Effector CD8-positive, alpha-beta T cell (primary cell): ENCODE data around the gene CSTB.

Experiments
- DNase-seq: peaks from one replicate; lab custom pipeline; 2025; lab: John Stamatoyannopoulos, UW

Gene CSTB

DNA sequence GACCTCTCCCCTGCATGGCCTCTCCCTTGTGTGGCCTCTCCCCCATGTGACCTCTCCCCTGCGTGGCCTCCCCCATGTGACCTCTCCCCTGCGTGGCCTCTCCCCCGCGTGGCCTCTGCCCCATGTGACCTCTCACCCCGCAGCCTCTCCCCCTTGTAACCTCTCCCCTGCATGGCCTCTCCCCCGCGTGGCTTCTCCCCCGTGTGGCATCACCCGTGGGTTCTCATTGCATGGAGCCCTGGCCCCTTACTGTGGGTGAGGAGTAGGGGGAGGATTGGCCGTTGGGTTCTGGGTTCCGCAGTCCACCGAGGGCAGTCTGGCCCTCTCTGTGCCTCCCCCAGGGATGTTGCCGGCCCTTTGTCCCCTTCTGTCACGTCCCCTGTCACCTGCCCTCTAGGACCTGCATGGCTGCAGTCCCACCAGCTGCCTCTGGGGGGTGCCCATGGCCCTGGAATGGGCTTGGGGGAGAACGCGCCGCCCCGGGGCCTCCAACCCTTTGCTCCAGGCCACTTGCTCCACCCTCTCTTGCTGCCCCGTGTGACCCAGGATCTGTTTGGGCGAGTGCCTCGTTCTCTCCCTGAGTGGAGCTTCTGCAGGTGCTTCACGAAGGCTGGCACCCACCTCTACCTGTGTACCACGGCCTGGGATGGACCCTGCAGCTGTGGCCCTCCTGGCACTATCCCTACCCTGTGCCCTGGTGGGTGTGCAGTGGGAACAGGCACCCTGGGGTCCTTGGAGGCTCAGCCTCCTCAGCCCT is 34.6 kb upstream of the CSTB start:
- DNase-seq = peak; percentile 89

DNA sequence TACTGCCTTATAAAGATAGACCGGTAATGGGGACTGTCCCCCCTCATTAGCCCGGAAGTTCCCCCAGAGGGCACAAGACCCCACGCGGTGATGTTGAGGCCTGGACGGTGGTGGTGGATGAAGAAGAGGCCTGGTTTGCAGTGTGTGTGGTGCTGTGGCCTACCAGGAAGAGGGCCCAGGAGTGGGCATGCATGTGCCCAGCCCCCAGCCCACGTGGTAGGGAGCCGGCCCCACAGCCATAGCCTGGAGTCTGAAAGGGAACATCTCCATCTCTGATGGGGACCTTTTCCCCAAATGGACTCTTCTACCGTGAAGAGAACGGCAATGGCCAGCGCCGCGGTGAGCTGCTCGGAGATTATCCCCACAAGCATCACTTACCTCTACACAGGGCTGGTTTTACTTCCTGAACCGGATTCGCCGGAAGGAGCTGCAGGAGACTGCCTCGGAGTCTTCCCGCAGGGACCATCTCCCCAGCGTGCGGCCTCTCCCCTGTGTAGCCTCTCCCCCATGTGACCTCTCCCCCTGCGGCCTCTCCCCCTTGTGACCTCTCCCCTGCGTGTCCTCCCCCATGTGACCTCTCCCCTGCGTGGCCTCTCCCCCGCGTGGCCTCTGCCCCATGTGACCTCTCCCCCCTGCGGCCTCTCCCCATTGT is 33.9 kb upstream of the CSTB start:
- no peak for DNase-seq

DNA sequence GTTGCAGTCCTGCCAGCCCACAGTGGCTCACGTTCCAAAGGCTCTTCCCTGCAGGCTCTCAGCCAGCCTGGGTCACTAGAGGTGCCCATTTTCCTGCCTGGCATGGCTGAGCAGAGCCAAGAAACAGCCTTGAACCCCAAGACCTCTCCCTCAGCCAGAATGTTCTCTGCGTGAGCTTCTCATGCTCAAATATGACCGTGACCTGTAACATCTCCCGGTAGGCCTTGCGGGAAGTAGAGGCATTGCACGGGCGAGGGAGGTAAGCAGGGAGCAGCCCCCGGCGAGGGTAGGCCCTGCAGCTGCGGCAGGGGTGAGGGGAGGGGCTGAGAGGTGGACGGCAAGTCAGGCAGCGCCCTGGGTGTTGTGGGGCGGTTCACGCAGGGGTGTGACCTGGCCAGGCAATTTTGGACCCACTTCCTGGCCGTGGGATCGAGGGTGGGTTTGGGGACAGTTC is 33.3 kb upstream of the CSTB start:
- DNase-seq = no peak

DNA sequence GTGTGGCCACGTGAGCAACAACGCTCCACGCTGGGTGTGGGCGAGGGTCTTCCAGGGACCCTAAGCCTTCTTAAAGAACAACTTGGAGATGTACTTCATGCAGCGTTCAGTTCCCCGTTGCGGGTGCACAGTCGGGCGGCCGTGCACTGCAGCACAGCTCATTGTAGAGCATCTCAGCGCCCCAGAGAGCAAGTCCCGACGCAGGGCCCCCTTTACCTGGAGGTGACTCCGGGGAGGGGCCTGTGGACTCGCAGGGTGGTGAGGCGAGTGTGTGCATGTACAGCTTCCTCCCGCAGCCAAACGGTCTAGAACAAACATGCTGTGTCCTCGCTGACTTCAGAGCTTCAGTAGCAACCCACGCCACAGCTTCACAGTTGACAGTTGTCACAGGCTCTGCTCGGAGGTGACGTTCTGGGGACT is 32.7 kb upstream of the CSTB start:
- DNase-seq = no peak

DNA sequence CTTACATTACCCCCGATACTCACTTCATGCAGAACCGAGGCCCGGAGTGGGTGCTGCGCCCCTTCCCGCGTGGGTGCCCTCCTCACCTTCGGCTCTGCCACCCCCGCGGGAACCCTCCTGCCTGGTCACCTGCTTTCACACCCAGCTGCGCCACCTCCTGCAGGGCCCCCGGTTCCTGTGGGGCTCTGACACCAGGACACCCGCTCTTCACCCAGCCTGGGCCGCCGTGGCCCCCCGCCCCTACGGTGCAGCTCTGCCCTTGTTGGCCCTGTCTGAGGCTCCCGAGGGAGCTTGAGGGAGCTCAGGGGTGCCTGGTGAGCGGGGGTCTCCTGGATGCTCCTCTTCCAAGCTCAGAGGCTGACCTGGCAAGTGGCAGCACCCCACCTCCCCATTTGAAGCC is 32.3 kb upstream of the CSTB start:
- DNase-seq = no peak

DNA sequence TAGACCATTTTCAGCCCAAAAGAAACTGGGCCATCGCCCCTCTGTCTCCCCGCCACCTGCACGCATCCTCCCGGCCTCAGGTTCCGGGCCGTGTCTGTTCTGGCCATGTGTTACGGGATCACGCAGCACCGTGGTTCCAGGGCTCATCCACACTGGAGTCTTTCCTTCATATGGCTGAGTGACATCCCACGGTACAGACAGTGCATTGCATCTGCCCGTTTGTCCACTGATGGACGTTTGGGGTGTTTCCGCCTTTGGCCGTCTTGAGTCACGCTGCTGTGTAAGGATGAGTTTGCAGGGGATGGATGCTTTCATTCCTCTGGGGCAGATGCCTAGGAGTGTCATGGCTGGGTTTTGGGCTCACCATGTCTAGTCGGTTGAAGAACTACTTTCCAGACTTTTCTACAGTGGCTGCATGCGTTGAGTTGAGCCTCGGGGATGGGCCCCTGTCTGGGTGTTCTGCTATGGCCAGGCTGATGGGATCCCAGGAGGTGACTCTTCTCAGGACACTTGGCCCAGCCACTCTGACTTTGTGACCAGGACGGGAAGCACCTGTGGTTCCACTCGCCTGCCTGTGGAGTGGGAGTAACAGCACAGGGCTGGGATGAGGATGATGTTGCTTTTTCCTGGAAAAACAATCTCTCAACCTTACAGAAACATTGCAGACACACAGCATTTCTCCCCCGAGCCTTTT is 30.1 kb upstream of the CSTB start:
- DNase-seq = no peak

DNA sequence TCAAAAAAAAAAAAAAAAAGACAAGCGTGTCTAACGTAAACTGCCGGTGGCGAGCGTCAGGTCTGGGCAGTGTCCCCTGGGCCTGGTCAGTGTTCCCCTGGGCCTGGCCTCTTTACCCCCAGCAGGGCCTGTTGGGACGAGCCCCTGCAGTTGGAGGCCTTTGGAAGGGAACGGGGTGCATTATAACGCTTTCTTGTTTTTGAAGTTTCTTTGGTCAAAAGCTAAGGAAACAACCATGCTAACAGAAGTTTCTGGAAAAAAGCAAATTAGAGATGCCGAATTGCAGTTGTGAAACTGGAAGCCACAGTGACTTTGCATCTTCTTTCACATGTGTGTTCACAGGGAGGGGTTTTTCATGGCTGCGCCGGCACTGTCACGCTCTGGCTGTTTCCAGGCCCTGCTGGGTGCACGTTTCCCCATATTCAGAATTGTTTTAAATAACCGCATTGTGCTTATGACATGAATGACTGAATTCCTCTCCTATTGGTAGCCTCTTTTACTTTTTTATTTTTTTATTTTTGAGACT is 29.2 kb upstream of the CSTB start:
- DNase-seq = no peak

DNA sequence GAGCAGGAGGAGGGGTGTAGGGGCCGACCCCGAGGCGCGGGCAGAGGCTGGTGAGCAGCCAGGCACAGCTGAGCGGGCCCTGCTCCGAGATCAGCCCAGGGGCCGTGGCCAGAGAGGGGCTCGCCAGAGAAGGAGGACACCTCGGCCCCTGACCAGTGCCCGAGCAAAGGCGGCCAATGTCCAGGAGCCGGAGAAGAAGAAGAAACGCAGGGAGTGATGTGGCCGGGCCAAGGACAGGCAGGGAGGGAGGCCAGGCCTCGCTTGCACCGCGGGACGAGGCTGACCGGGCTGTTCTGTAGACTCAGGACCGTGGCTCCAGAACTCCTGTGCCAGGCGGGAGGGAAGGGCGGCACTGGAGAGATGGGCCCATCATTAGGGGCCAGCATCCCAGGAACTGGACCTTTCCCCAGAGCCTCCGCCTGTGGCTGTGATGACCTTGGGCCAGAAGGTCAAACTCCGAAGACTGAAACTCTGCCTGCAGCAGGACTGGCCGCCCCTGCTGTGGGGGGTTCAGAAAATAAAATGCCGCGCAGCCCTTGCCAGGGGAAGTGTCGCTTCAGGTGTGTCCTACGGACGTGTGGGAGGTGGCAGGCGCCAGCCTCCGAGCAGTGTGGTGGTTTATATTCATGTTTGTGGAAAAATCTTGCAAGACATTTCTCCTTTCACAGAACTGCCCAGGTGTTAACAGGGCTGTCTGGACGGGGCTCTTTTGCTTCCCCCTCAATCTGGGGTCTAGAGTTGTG is 27.6 kb upstream of the CSTB start:
- DNase-seq = no peak

DNA sequence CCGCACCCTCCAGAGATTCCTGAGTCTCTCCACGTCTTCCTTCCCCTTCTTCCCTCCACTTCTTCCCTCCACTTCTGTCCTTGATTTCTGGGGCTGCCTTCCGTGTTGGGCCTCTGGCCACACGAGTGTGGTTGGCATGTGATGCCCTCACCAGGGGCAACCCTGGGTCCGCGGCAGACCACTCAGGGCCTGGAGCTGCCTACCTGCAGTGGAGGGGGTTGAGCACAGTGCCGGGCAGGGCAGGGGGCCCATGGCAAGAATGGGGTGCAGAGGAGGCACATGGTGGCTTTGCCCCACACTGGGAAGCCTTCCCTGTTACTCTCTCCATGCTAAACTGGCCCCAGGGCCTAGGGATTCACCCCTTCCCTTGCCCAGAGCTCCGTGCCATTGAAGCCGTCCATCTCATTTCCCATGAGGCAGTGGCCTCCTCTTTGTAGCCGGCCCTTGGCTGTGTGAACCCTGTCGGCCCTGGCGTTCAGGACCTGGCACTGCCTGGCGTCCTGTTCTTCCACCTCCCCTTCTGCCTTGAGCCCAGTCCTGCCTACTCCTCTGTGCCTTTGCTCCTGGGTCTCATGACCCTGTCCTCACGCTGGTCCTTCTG is 26.7 kb upstream of the CSTB start:
- no peak for DNase-seq

DNA sequence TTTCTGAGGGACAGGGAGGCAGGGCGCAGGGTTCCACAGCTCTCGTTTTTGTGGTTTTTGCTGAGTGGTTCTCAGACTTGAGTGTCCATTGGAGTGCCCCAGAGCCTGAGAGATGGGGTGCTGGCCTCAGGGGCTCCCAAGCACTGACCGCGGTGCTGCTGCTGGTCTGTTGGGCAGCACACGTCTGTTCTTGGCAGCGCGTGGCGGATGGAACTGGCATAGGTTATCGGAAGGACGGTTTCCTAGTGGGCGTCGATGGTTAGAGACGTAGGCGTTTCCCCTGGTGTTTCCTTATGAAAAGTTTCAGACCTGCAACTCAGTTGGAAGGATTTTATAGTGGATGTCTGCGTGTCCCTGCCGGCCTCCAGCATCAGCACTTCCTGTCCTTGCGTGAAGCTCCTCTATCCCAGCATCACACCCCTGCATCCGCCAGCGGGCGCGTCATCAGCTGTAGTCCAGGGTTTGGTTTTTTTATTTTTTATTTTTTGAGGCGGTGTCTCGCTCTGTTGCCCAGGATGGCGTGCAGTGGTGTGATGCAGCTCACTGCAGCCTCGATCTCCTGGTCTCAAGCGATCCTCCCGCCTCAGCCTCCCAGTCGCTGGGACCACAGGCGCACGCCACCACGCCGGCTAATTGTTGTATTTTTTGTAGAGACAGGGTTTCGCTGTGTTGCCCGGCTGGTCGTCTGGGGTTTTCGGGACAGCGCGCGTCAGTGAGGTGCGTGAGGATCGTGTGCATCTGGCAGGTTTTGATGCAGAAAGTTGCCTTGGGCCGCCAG is 25.1 kb upstream of the CSTB start:
- no peak for DNase-seq

DNA sequence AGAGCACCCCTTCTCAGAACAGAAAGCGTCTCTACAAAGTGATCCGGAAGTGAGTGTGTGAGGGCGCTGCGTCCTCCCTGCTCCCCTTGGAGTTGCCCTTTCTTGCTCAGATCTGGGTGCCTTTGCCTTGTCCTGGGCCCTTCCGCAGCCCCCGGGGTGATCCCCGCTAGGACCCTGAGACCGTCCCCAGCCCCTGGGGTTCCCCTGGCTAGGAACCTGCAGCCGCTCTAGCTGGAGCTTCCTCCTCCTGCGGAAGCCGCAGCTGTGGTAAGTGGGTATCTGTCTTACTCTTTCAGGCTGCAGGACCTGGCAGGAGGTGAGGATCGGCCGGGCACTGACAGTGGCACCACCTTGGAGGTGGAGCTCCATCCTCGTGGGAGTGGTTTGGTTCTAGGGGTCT is 24.5 kb upstream of the CSTB start:
- no peak for DNase-seq

DNA sequence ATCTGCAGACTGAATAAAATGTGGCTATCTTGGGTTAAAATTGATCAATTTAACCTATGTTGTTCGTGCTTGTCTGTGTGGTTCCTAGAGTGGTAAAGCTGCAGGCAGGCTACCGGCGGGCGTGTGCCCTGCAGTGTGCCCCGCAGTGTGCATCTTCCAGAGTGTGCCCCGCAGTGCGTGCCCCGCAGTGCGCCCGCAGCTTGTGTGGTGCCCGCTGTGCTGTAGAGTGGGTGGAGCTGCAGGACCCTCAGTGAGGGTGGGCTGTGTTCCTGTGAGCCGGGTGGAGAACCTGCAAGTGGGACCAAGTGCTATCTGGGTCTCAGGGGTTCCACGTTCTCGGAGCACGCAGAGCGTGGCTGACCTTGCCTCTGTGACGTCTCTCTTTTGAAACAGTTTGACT is 24.0 kb upstream of the CSTB start:
- DNase-seq = no peak

DNA sequence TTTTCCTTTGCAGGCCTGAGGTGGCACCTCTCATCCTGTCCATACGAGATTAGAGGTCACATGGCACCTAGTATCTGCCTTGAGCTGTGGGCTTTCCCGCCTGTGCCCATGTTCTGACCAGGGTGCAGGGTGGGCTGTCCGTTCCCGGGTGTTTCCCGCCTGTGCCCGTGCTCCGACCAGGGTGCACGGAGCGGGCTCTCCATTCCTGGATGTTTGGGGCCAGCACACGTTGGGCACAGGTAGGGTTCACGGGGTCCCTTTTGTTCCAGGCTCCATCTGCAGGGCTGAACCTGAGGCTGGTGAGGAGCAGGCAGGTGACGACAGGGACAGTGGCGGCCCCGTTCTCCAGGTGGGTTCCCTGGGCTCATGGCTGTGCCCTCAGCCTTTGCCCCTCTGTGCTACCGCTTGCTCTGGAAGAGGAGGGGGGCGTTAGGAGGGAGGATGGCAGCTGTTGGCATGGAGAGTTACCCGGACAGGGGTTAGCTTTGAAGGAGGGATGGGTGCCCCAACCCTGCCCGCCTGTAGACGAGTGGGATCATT is 23.3 kb upstream of the CSTB start:
- DNase-seq = no peak

DNA sequence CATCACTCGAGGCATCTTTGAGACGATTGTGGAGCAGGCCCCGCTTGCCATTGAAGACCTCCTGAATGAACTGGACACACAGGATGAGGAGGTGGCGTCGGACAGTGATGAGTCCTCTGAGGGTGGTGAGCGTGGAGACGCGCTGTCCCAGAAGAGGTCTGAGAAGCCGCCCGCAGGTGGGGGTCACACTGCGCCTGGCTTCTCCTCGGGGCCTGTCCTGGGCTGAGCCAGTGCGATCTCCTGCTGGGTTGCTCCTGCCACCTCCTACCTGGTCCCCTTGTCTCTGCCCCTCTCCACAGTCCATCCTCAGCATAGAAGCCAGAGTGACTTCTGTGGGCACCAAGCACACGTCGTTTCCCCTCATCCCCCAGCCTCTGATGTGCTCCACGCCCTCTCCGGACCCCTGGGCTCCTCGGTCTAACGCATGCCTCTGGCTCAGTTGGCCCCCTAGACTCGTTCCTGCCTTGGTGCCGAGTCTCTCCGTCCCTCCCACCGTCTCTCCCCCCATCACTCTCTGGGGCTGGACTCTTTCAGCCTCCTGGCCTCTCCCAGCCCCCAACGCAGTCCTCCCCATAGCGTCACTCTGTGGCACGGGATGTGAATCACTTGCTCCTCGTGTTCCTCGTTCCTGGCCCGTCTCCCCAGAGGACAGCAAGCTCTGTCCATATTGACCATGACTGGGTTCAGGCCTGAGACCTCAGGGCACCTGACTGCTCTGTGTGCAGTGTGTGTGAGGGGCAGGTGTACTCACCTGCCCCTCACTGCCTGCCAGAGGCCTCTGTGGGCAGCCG is 22.0 kb upstream of the CSTB start:
- DNase-seq = no peak

DNA sequence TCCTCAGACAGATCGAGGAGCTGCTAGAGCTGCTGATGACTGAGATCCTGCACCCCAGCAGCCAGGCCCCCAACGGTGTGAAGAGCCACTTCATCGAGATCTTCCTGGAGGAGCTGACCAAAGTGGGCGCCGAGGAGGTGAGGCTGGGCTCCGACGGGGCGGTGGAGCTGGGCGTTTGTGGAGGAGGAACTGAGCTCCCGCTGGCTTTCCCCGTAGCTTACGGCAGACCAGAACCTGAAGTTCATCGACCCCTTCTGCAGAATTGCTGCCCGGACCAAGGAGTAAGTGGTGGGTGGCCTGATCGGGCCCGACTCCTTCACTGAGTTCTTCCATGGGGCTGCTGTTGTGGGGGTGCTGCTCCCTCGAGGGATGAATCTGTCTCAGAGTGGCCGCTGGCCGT is 21.3 kb upstream of the CSTB start:
- DNase-seq = no peak

DNA sequence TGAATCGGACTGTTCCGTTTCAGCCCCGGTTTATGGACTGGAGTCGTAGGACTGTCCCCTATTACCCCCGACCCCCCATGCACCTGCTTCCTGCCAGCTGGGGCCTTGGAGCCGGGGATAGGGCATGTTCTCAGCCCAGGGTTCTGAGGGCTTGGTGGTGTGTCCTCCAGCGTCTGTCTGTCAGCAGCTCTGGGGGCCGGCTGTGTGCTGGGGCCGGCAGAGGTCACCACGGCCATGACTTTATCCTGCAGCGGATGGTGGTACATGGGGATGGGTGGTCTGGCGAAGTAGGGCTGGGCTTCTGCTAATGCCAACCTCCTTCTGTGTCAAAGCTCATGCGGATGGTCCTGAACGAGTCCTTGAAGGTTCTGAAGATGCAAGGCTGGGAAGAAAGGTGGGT is 18.7 kb upstream of the CSTB start:
- no peak for DNase-seq

DNA sequence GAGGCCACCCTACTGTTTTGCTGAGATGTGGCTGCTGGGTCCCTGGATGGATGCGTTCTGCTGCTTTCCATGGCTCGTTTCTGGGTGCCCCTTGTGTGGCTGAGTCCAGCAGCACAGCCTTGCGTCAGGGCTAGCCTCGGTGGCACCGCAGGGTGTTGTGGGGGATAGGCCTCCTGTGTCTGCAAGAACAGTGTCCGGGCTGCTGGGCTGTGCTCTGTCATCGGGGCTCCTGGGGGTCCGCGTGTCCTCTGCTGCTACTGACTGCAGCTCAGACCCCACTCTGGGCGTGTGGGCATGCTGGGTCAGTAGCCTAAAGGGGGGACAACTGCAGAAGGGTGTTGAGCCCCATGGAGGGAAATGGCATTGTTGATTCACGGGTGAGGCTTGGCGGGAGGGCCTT is 18.2 kb upstream of the CSTB start:
- no peak for DNase-seq

DNA sequence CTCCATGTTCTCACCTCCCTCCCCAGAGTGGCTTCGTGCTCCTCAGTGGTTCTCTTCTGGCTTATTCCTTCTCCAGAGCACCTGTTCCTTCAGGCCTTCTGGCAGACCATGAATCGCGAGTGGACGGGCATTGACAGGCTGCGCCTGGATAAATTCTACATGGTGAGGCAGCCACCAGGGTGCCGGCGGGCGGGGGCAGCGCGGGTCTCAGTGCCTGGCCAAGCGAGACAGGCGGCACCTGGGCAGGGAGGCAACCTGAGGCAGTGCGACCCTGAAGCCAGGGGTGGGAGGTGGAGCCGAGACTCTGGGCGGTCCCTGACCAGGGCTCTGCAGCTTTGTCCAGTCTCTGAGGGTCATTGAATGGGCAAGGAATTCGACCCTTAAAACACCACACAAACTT is 17.1 kb upstream of the CSTB start:
- DNase-seq = no peak

DNA sequence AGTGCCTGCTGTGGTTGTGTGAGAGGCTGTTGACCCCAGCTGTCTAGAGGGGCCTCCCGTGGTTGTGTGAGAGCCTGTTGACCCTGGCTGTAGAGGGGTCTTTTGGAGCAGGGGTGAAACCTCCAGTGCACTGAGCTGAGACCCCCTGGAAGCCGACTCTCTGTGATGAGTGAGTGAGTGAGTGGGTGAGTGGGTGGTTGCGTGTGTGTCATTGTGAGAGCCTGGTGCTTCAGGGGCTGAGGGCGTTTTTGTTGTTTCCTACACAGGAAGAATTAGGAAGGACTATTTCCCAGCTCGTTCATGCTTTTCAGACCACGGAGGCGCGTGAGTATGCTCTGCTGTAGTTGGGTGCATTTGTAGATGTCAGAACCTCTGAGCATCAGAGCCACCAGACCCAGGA is 16.3 kb upstream of the CSTB start:
- DNase-seq = no peak

DNA sequence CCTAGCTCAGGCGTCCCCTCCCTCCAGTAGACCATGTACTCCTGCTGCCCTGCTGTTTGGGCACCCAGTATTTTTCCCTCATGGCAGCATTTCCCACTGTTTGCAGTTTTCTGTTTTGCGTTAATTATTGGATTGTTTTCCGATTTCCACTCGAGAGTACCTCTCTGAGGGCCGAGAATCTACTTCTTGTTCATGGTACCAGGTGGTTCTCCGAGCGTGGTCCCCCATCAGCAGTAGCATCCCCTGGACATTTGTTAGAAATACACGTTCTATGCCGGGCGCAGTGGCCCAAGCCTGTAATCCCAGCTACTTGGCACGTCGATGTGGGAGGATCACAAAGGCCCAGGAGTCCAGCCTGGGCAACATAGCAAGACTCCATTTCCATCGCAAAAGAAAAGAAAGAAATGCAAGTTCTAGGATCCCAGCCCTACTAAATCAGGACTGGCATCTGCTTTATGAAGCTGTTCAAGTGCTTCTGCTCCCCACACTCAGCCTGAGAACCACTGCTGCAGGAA is 14.0 kb upstream of the CSTB start:
- DNase-seq = no peak
